Measurements from ENCODE around the gene PDZRN4.

DNA sequence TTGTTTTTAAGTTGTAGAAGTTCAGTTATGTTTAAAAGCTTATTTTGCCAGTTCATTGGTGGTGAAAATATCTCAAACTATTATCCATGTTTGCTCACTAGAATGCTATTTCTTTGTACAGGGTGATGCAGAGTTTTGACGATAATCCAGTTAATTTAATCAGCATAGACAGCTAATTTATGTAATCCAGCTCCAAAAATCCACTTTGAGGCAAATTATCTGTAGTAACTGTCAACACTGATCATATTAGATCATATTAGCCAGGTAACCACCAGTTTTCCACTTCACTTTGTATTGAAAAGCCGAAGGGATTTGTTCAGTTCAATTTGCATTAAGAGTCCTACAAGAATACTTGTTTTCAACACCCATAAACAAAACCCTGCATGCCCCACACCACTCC, 378.6 kb downstream of the PDZRN4 start:
- TF ChIP-seq, protein P1, sequence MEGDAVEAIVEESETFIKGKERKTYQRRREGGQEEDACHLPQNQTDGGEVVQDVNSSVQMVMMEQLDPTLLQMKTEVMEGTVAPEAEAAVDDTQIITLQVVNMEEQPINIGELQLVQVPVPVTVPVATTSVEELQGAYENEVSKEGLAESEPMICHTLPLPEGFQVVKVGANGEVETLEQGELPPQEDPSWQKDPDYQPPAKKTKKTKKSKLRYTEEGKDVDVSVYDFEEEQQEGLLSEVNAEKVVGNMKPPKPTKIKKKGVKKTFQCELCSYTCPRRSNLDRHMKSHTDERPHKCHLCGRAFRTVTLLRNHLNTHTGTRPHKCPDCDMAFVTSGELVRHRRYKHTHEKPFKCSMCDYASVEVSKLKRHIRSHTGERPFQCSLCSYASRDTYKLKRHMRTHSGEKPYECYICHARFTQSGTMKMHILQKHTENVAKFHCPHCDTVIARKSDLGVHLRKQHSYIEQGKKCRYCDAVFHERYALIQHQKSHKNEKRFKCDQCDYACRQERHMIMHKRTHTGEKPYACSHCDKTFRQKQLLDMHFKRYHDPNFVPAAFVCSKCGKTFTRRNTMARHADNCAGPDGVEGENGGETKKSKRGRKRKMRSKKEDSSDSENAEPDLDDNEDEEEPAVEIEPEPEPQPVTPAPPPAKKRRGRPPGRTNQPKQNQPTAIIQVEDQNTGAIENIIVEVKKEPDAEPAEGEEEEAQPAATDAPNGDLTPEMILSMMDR (IDR thresholded peaks at IDR 0.05), result no peak
- TF ChIP-seq POLR2A (IDR thresholded peaks at IDR 0.05), result no peak

Data from stomach (tissue), 4 donors.